ENCODE data around the gene TLX2.
A peak's percentile ranks its signal among the peaks of the same experiment; 100 is the strongest.

The TLX2 gene

GRCh38 chr2:74532222-74532621 lies 18.0 kb downstream of the TLX2 start:
- DNase-seq (ENCODE audit: low read depth), result no peak

- no peak for DNase-seq (ENCODE audit: low read depth)
These were observed 19.2 kb downstream of the TLX2 start for GRCh38 chr2:74533464-74533863.

- DNase-seq (ENCODE audit: low read depth), result no peak
These were observed 20.2 kb downstream of the TLX2 start for GRCh38 chr2:74534411-74534810.

GRCh38 chr2:74535440-74535965 lies 21.3 kb downstream of the TLX2 start:
- no peak for DNase-seq (ENCODE audit: low read depth)

- DNase-seq (ENCODE audit: low read depth), result no peak
These were observed 22.1 kb downstream of the TLX2 start for GRCh38 chr2:74536166-74536950.

GRCh38 chr2:74537140-74537539 lies 22.9 kb downstream of the TLX2 start:
- DNase-seq (ENCODE audit: low read depth), result no peak

GRCh38 chr2:74538881-74539339 lies 24.7 kb downstream of the TLX2 start:
- DNase-seq (ENCODE audit: low read depth), result no peak

GRCh38 chr2:74540291-74540690 lies 26.0 kb downstream of the TLX2 start:
- DNase-seq (ENCODE audit: low read depth), result no peak

- DNase-seq (ENCODE audit: low read depth), result no peak
These were observed 28.7 kb downstream of the TLX2 start for GRCh38 chr2:74542978-74543377.

- no peak for DNase-seq (ENCODE audit: low read depth)
These were observed 30.4 kb downstream of the TLX2 start for GRCh38 chr2:74544634-74545033.

GRCh38 chr2:74546004-74546403 lies 31.8 kb downstream of the TLX2 start:
- no peak for DNase-seq (ENCODE audit: low read depth)

- DNase-seq (ENCODE audit: low read depth), result no peak
These were observed 34.1 kb downstream of the TLX2 start for GRCh38 chr2:74548285-74548899.

GRCh38 chr2:74548900-74549826 lies 34.9 kb downstream of the TLX2 start:
- DNase-seq (ENCODE audit: low read depth), result no peak

GRCh38 chr2:74550231-74550630 lies 36.0 kb downstream of the TLX2 start:
- no peak for DNase-seq (ENCODE audit: low read depth)

GRCh38 chr2:74551530-74551929 lies 37.3 kb downstream of the TLX2 start:
- DNase-seq (ENCODE audit: low read depth), result no peak

GRCh38 chr2:74551942-74552913 lies 38.0 kb downstream of the TLX2 start:
- no peak for DNase-seq (ENCODE audit: low read depth)

GRCh38 chr2:74552914-74553811 lies 38.9 kb downstream of the TLX2 start:
- DNase-seq (ENCODE audit: low read depth), result no peak

GRCh38 chr2:74553892-74554819 lies 39.9 kb downstream of the TLX2 start, which contains the start of the genes DOK1 and LOXL3:
Gene DOK1 (plus strand): TSS chr2:74554720. CDS start chr2:74554755, 35 bp downstream.
Gene LOXL3 (minus strand): TSS chr2:74553942. CDS start chr2:74552634, 1,308 bp downstream.
- peak; percentile 68 for DNase-seq (ENCODE audit: low read depth)

Data from activated gamma-delta T cell treated with anti-CD3 and anti-CD28 coated beads, Interleukin-2, amount 50 U/mL, for 16 hours (primary cell).